NCI-H2227 (cell line): Measurements from ENCODE around the gene POLR3B.

Experiments used
- DNase-seq: peaks from one replicate; lab custom pipeline; 2025; ENCODE audit not compliant: unreplicated experiment; lab: John Stamatoyannopoulos, UW

POLR3B gene

GRCh38 chr12:106412563-106412962 lies 55.0 kb downstream of the POLR3B start:
- no peak for DNase-seq

GRCh38 chr12:106415134-106415533 lies 57.6 kb downstream of the POLR3B start:
- DNase-seq = no peak

GRCh38 chr12:106416273-106416672 lies 58.7 kb downstream of the POLR3B start:
- no peak for DNase-seq

GRCh38 chr12:106417926-106418910 lies 60.7 kb downstream of the POLR3B start:
- no peak for DNase-seq

GRCh38 chr12:106418970-106419369 lies 61.4 kb downstream of the POLR3B start:
- DNase-seq = no peak

- no peak for DNase-seq
Observed at GRCh38 chr12:106423291-106423690, 65.7 kb downstream of the POLR3B start.

GRCh38 chr12:106425061-106425702 lies 67.6 kb downstream of the POLR3B start:
- no peak for DNase-seq

- DNase-seq = no peak
Observed at GRCh38 chr12:106427917-106428316, 70.4 kb downstream of the POLR3B start.

- DNase-seq = no peak
Observed at GRCh38 chr12:106428384-106428783, 70.8 kb downstream of the POLR3B start.

- no peak for DNase-seq
Observed at GRCh38 chr12:106429043-106429552, 71.5 kb downstream of the POLR3B start.

- no peak for DNase-seq
Observed at GRCh38 chr12:106429636-106430035, 72.1 kb downstream of the POLR3B start.

GRCh38 chr12:106431839-106432411 lies 74.4 kb downstream of the POLR3B start:
- no peak for DNase-seq

GRCh38 chr12:106433055-106433454 lies 75.5 kb downstream of the POLR3B start:
- no peak for DNase-seq

GRCh38 chr12:106434526-106434925 lies 77.0 kb downstream of the POLR3B start:
- no peak for DNase-seq

GRCh38 chr12:106436164-106436563 lies 78.6 kb downstream of the POLR3B start:
- no peak for DNase-seq

GRCh38 chr12:106442575-106442974 lies 85.0 kb downstream of the POLR3B start:
- no peak for DNase-seq

GRCh38 chr12:106445053-106445452 lies 87.5 kb downstream of the POLR3B start:
- DNase-seq = no peak

- no peak for DNase-seq
Observed at GRCh38 chr12:106445959-106446358, 88.4 kb downstream of the POLR3B start.

- no peak for DNase-seq
Observed at GRCh38 chr12:106446419-106447092, 89.0 kb downstream of the POLR3B start.

- DNase-seq = no peak
Observed at GRCh38 chr12:106452309-106452708, 94.8 kb downstream of the POLR3B start.

GRCh38 chr12:106455111-106455510 lies 97.6 kb downstream of the POLR3B start:
- DNase-seq = no peak
